ENCODE results near the gene UPP2. TPM values are rescaled to one million over a fixed set of nuclear protein-coding genes. Genes with fewer than 3 reads are reported as not detected.

UPP2 gene
- total RNA-seq, 2 donors from 2014 or later, result not detected

GRCh38 chr2:158088093-158088492 lies 13.6 kb upstream of the UPP2 start:
- Histone ChIP-seq H3K4me3 (no peak overlapping the region), H3K36me3 (no peaks in the 10 kb centered on the region), H3K27ac (no peak overlapping the region), H3K9me3 (no peaks in the 10 kb centered on the region), H3K4me1 (ENCODE audit: control insufficient read depth in 1 of 2, low read depth in 2 of 2) (no peaks in the 10 kb centered on the region), H3K27me3 (replicated peaks; ENCODE audit: insufficient read depth) (no peaks in the 10 kb centered on the region)
- no peak for DNase-seq (ENCODE audit: low spot score)
- TF ChIP-seq CTCF (IDR thresholded peaks at IDR 0.05), result no peak
- no peak for ATAC-seq (ENCODE audit: insufficient number of reproducible peaks, low FRiP score, low read depth)

DNA sequence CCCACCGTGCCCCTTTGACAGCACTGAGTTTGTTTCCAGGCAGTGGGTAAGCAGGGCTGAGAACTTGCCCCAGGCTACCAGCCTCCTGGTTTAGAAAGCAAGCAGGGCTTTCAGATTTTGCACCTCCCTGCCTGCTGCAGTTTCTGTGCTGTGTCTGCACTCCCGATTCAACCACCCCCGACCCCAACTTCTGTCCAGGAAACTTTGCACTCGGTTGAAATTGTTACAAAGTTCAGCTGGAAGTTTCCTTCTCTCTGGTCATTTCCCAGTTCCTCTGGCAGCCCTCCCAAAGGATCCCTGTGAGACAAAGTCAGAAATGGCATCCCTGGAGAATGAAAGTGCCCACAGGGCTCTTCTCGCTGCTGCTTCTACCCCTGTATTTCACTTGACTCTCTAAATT lies 12.4 kb upstream of the UPP2 start:
- H3K4me3 ChIP-seq, result no peak overlapping the region
- no peaks in the 10 kb centered on the region for H3K27me3 ChIP-seq (replicated peaks; ENCODE audit: insufficient read depth)
- H3K4me1 ChIP-seq (ENCODE audit: control insufficient read depth in 1 of 2, low read depth in 2 of 2), result no peaks in the 10 kb centered on the region
- H3K9me3 ChIP-seq, result no peaks in the 10 kb centered on the region
- no peaks in the 10 kb centered on the region for H3K36me3 ChIP-seq
- H3K27ac ChIP-seq, result no peak overlapping the region
- TF ChIP-seq CTCF (IDR thresholded peaks at IDR 0.05), result no peak
- no peak for DNase-seq (ENCODE audit: low spot score)
- ATAC-seq (ENCODE audit: insufficient number of reproducible peaks, low FRiP score, low read depth), result no peak

DNA sequence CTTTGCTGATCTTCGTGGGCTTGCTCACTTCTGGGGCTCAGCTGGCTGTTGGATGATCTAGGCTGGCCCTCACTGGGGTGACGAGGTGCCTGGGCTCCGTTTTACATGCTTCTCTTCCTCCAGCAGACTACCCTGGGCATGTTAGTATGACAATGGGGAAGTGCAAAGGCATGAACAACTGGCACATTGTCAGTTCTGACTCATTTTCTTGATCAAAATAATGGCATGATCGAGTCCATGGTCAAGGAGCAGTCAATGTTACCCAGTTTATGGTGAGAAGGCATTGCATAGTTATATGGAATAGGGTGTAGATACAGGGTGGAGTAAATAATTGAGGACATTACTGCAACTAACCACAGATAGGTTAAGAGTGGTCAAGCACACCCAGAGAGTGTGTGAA lies 10.0 kb upstream of the UPP2 start:
- Histone ChIP-seq H3K27me3 (replicated peaks; ENCODE audit: insufficient read depth) (no peaks in the 10 kb centered on the region), H3K9me3 (no peaks in the 10 kb centered on the region), H3K27ac (no peak overlapping the region), H3K36me3 (no peaks in the 10 kb centered on the region), H3K4me1 (ENCODE audit: control insufficient read depth in 1 of 2, low read depth in 2 of 2) (no peaks in the 10 kb centered on the region), H3K4me3 (no peak overlapping the region)
- no peak for ATAC-seq (ENCODE audit: insufficient number of reproducible peaks, low FRiP score, low read depth)
- TF ChIP-seq CTCF (IDR thresholded peaks at IDR 0.05), result no peak
- no peak for DNase-seq (ENCODE audit: low spot score)

- DNase-seq (ENCODE audit: low spot score) (no peak), ATAC-seq (ENCODE audit: insufficient number of reproducible peaks, low FRiP score, low read depth) (no peak)
- H3K4me3 ChIP-seq, result no peak overlapping the region
- no peak for TF ChIP-seq CTCF (IDR thresholded peaks at IDR 0.05)
- H3K4me1 ChIP-seq (ENCODE audit: control insufficient read depth in 1 of 2, low read depth in 2 of 2), result no peaks in the 10 kb centered on the region
- H3K36me3 ChIP-seq, result no peaks in the 10 kb centered on the region
- no peaks in the 10 kb centered on the region for H3K9me3 ChIP-seq
- no peak overlapping the region for H3K27ac ChIP-seq
- no peaks in the 10 kb centered on the region for H3K27me3 ChIP-seq (replicated peaks; ENCODE audit: insufficient read depth)
These were observed 7.1 kb upstream of the UPP2 start for GRCh38 chr2:158094487-158095092.

DNA sequence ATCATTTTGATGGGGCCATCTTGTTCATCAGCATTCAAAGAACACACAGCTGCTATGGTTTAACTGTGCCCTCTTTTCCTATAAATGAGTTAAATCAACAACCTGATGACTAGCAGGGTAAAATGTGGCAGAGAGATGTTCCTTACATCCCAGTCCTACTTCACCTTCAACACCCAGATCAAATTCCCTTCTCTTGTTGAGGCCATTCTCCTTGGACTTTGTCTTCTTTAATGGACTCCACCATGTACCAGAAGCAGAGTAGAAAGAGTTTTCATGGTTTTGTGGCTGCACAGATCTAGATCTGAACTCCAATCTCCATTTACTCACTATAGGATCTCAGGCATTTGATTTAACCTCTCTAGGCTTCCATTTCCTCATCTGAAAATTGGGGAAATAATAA lies 6.4 kb upstream of the UPP2 start:
- H3K27ac ChIP-seq, result no peak overlapping the region
- no peak for ATAC-seq (ENCODE audit: insufficient number of reproducible peaks, low FRiP score, low read depth)
- DNase-seq (ENCODE audit: low spot score), result no peak
- no peaks in the 10 kb centered on the region for H3K27me3 ChIP-seq (replicated peaks; ENCODE audit: insufficient read depth)
- H3K4me1 ChIP-seq (ENCODE audit: control insufficient read depth in 1 of 2, low read depth in 2 of 2), result no peaks in the 10 kb centered on the region
- H3K4me3 ChIP-seq, result no peak overlapping the region
- no peaks in the 10 kb centered on the region for H3K36me3 ChIP-seq
- no peaks in the 10 kb centered on the region for H3K9me3 ChIP-seq
- no peak for TF ChIP-seq CTCF (IDR thresholded peaks at IDR 0.05)
